KOPT-K1 (cell line): ENCODE results near the gene DDX31.

Experiments
- H3K27ac ChIP-seq: fragments of 200-600 bp; sonication (generic); 2 replicates; pipeline ENCODE4 v1.5.1; 2016; ENCODE audit warnings: antibody characterized with exemption, mild to moderate bottlenecking, low read depth, low read length; ENCODE audit not compliant: poor library complexity, severe bottlenecking
- H3K36me3 ChIP-seq: fragments of 200-600 bp; sonication (generic); 2 replicates; pipeline ENCODE4 v1.5.1; 2017; ENCODE audit warnings: antibody characterized with exemption, mild to moderate bottlenecking, low read length, moderate library complexity; ENCODE audit not compliant: insufficient read depth
- H3K9me3 ChIP-seq: fragments of 200-600 bp; sonication (generic); 2 replicates; pipeline ENCODE4 v1.5.1; 2017; ENCODE audit warnings: antibody characterized with exemption, low read length, mild to moderate bottlenecking; ENCODE audit not compliant: insufficient read depth, poor library complexity, severe bottlenecking

DDX31 gene

DNA sequence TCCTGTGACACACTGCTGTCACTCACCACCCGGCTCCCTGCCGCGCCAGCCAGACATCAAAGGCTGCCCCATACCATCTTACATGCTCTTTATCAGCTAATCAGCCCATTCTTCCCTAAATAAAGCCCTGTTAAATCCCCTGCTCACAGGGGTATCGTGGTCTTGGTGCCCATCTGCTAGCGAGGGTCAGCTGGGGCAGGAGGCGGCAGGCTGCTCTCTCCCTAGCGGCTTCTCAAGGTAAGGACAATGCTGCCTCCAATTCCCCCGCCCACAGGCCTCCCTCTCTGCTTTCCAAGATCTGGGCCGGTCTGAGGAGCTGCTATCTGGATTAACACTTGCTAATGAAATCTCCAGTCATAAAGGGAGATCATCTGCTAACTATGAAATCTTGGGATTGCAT lies 60.6 kb downstream of the DDX31 start:
- no peaks in the 10 kb centered on the region for H3K9me3 ChIP-seq
- no peak overlapping the region for H3K27ac ChIP-seq
- H3K36me3 ChIP-seq: peaks cover 93% of the 10 kb centered on the region

GRCh38 chr9:132606066-132606465 lies 63.7 kb downstream of the DDX31 start:
- H3K36me3 ChIP-seq: peaks cover 94% of the 10 kb centered on the region

DNA sequence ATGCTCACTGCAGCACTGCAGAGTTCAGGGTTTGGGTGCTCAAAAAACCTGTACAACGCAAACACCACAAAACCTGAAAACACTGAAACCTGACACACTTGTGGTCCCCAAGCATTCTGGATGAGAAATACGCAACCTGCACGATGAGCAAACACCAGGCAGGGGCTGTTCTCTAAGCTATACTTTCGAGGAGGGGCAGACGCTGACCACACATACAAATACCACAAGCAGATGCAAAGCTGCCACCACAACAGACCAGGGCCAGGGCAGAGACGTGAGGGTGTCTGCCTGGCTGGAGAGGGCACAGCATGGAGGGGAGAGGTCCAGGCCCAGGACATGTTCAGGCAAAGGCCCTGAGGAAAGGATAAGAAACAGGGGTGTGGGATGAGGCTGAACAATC lies 64.4 kb downstream of the DDX31 start:
- H3K9me3 ChIP-seq: no peaks in the 10 kb centered on the region
- peaks cover 94% of the 10 kb centered on the region for H3K36me3 ChIP-seq
- no peak overlapping the region for H3K27ac ChIP-seq

More at GRCh38 chr9:132606066-132606465, 63.7 kb downstream of the DDX31 start:
- Histone ChIP-seq H3K9me3 (no peaks in the 10 kb centered on the region), H3K27ac (no peak overlapping the region)

- Histone ChIP-seq H3K9me3 (no peaks in the 10 kb centered on the region), H3K36me3 (peaks cover 84% of the 10 kb centered on the region), H3K27ac (no peak overlapping the region)
These were observed 67.6 kb downstream of the DDX31 start for GRCh38 chr9:132602207-132602606.

DNA sequence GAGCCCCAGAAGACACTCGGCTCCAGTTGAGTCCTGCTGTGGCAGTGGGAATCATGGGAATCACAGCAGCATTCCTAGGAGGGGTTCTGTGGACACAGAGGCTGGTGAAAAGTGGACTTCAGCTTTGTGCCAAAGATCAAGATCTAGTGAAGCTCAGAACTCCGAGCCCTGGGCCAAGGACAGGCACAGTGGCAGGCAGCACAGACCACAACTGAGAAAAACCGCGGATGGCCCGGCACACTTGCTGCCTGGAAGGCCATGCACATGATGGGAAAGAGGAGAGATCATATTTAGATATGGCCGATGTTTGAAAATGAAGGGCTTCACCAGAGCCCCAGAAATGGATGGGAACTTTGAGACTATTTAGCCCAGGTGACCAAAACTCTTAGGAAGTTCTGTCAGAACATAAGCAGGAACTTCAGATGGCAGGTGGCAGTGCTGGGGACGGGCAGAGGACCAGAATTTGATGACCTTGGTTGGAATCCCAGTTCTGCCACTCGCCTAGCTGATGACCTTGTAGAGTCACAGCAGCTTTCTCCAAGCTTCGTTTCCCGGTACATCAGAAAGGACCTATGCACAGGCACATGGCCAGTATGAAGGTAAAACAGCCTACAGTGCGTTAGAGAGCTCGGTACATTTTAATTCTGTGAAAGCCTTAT lies 69.3 kb downstream of the DDX31 start:
- no peak overlapping the region for H3K27ac ChIP-seq
- peaks cover 85% of the 10 kb centered on the region for H3K36me3 ChIP-seq
- H3K9me3 ChIP-seq: no peaks in the 10 kb centered on the region

GRCh38 chr9:132597073-132597775 lies 72.6 kb downstream of the DDX31 start:
- peaks cover 79% of the 10 kb centered on the region for H3K36me3 ChIP-seq
- H3K27ac ChIP-seq: no peak overlapping the region
- H3K9me3 ChIP-seq: no peaks in the 10 kb centered on the region

DNA sequence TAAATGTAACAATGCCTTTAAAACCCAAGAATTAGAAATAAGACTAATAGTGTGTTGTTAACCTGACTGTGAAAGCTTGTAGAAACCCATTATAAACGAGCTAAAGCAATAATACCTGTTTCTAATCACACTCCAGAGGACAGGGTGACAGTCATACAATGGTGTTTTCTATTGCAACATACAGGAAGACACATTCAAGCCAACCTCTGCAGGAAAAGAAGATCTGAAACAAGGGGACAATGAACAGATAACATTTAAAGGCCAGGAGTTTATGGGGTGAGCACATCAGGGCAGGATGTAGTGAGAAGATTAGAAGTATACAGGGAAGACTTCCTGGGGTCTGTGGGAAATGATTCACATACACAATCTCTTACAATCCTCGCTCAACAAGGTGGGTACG lies 73.6 kb downstream of the DDX31 start:
- Histone ChIP-seq H3K27ac (no peak overlapping the region), H3K36me3 (peaks cover 68% of the 10 kb centered on the region)

GRCh38 chr9:132595319-132595718 lies 74.5 kb downstream of the DDX31 start:
- no peaks in the 10 kb centered on the region for H3K9me3 ChIP-seq
- peaks cover 59% of the 10 kb centered on the region for H3K36me3 ChIP-seq
- H3K27ac ChIP-seq: no peak overlapping the region

More for the DNA sequence above, 73.6 kb downstream of the DDX31 start:
- H3K9me3 ChIP-seq: no peaks in the 10 kb centered on the region

GRCh38 chr9:132594412-132594811 lies 75.4 kb downstream of the DDX31 start:
- H3K27ac ChIP-seq: no peak overlapping the region
- peaks cover 51% of the 10 kb centered on the region for H3K36me3 ChIP-seq
- H3K9me3 ChIP-seq: no peaks in the 10 kb centered on the region

GRCh38 chr9:132592451-132592850 lies 77.3 kb downstream of the DDX31 start:
- Histone ChIP-seq H3K36me3 (peaks cover 40% of the 10 kb centered on the region), H3K9me3 (no peaks in the 10 kb centered on the region), H3K27ac (no peak overlapping the region)

DNA sequence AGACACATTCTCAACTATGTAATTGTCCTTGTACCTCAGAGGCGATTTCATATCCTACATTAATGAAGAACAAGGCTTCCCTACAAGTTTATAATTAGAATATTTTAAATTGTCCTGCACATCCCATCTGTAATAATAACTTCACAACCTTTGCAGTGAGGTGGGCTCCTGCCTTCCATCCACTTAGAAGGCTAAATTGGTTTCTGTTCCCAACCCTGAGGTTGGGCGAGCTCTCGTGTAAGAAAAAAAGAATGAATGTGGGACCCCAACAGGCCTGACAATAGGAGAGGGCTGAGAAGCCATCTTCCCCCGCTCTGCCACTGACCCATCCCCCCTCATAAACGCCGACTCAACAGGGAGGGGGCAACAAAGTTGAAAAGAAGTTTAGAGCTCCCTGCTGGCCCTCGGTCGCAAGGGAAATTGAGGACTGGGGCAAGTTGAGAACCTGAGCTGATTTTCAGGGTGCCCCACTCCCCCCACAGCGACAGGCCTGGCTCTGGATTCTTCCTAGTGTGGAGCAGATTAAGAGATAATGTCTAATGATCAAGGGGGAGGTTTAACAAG lies 78.0 kb downstream of the DDX31 start:
- Histone ChIP-seq H3K9me3 (no peaks in the 10 kb centered on the region), H3K36me3 (peaks cover 36% of the 10 kb centered on the region), H3K27ac (no peak overlapping the region)

- Histone ChIP-seq H3K27ac (no peak overlapping the region), H3K36me3 (peaks cover 30% of the 10 kb centered on the region)
These were observed 78.5 kb downstream of the DDX31 start for GRCh38 chr9:132591244-132591643.

DNA sequence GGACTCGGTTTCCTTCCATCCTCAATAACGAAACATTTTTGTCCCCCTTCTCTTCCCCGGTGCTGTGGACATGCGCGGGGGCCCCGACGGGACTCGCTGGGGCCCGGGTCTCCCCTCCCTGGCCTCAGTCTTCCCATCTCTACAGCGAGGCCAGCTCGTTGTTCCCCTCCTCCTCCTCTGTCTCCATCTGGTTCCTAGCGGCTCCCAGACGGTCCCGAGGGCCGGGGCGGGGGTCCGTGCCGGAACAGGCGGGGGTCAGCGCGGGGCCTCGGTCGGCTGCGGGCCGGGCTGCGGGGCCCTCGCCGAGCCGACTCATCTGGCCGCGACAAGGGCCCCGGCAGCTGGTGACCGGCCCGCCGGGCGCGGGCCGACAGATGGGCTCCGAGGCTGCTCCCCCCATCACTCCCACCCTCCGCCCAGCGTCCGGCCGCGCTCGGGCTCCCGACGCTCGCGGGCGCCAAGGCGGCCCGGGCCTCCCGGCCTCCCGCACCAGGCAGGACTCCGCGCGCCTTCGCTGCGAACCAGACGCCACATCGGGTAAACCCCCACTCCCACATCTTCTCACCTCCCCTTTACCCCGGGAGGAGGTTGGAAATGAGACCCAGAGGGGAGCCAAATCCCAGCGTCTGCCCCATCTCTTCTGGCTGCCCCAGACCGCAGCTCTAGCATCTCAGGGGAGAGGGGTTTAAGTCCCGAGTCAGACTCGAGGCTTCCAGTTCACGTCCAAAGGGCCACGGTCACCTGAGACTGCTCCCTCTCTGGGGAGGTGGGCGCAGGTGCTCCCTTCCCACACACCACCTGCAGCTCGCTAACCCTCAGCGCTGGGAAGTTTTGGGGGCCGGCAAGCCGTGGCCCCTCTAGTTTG lies 79.2 kb downstream of the DDX31 start:
- Histone ChIP-seq H3K36me3 (peaks cover 23% of the 10 kb centered on the region), H3K27ac (no peak overlapping the region), H3K9me3 (no peaks in the 10 kb centered on the region)

More at GRCh38 chr9:132591244-132591643, 78.5 kb downstream of the DDX31 start:
- H3K9me3 ChIP-seq: no peaks in the 10 kb centered on the region

- H3K9me3 ChIP-seq: no peaks in the 10 kb centered on the region
- H3K27ac ChIP-seq: no peak overlapping the region
- H3K36me3 ChIP-seq: peaks cover 17% of the 10 kb centered on the region
These were observed 79.8 kb downstream of the DDX31 start for GRCh38 chr9:132590037-132590317.
